Dedifferentiated amniotic fluid mesenchymal stem cell (primary cell): ENCODE results near the gene MAN2B2.
A peak's percentile ranks its signal among the peaks of the same experiment; 100 is the strongest.

ENCODE experiments used
- DNase-seq: peaks from one replicate; pipeline ENCODE4 v3.0.0-alpha.2; 2016; ENCODE audit errors: extremely low spot score

Gene MAN2B2

GRCh38 chr4:6574747-6575502 is at the start of gene MAN2B2:
MAN2B2 (plus strand) TSS chr4:6575189; CDS start chr4:6575211, 22 bp downstream.
- DNase-seq: peak; percentile 71

DNA sequence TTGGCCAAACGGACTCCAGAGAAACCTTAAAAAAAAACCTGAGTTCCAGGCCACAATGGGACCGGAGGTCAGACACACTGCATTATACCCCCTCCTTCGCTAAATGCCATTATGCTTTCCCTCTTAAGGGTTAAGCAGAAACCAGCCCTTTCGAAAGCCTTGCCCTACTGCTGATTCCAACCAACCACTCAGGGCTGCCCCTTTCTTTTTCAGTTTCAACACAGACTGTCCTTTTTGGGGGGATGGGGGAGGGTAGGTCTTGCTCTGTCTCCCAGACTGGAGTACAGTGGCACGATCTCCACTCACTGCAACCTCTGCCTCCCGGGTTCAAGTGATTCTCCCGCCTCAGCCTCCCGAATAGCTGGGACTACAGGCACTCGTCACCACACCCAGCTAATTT is 49.5 kb upstream of the MAN2B2 start:
- no peak for DNase-seq

DNA sequence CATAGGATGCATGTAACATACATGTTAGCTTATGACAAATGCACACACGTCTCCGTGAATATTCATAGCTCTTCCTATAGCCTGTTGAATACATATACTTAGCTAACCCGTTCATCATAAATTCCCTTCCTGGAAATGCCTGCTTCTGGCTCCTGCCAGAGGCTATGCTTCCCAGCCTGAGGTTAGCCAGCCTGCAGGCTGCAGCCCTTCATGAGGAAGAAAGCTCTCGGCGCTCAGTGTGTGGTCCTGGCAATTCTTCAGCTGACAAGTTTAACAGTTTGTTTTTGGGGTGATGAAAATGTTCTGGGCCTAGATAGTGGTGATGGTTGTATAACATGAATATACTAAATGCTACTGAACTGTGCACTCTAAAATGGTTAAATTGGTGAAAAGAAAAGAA is 48.8 kb upstream of the MAN2B2 start:
- no peak for DNase-seq

DNA sequence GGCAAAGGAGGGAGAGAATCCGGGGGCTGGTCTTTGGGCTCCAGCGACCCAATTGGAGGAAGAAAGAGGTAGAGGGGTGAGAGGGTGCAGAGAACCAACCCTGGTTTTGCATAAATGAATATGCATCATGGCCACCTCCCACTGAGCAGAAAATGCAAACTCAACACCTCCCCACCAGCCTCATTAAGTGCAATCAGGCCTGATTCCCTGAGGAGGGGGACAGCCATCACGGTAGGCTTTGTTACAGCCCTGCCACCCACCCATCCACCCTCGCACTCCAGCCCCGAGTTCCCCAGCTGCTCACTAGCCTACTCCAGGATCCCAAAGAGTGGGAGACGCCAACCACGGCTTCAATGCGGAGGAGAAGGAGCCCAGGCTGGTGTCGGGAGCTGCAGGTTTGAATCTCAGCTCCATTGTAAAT is 48.3 kb upstream of the MAN2B2 start:
- no peak for DNase-seq

DNA sequence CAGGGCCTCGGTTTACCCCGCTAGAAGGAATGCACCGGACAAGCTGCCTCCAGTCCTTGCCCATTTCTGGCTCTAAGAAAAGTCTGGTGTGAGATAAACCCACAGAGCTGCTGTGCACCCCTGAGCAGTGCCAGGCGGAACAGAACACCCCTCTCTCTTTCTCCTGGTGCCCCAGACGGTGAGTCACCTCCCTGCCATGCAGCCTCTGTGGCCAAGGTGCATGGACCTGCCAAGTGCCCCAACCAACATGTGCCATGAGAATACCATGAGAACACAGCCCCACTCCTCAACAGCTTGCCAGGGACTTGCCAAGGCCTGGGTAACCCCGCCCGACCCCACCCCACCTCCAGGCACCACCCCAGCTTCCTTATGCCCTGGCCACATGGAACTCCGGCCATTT is 47.7 kb upstream of the MAN2B2 start:
- no peak for DNase-seq

DNA sequence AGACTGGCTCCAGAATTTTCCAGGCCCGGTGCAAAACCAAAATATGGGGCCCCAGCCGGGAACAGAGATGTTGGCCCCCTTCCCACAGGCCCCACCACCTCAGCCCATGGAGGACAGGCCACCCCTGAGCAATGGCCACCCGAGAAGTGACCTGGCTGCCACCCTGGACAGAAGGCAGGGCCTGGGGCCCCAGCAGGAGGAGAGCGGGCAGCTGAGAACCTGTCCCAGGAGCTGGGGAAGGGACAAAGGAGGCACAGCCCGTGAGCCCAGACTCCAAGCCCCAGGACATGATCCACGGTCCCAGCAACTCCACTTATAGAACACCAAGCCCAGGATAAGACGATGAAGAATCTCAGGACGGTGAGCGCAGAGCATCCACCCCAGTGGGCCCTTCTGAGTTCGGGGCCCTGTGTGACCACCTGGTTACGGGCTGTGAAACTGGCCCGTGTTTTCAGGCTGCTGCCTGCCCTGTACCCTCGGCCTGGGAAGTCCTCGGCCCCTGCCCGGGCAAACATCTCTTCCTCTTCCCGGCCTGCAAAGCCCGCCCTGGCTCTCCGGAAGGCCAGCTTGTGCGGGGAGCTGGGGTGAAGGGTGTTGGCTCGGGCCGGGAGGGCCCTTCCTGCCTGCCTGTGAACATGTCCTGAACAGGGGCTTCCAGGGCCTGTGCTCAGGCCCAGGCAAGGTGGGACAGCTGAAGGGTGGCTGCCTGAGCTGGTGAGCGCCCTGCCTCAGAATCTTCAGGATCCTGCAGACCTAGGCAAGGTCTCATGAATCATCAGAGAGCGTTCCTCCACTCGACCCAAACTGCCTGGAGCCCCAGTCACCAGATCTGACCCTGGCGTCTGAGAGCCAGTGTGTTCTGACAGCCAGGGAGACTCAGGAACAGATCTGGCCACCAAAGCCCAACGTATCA is 47.0 kb upstream of the MAN2B2 start:
- no peak for DNase-seq

DNA sequence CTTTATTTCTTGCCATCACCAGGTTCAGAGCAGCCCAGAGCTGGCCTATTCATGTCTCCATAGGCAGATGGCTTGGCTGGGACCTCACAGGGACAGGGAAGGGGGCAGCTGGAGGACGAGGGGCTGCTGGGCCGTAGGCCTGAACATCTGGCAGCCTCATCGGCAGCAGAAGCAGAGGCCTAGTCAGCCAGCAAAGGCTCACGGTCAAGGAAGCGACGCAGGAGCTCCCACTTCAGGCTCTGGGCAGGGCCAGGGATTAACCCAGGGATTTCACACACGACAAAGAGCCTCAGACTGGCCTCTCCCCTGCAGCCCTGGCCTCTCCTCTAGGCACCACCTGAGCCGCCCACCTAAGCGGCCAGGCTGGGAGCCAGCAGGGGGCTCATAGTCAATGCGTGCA is 46.0 kb upstream of the MAN2B2 start:
- DNase-seq: no peak

GRCh38 chr4:6530301-6530700 is 44.7 kb upstream of the MAN2B2 start:
- DNase-seq: no peak

- no peak for DNase-seq
Measured at GRCh38 chr4:6530964-6531363, 44.0 kb upstream of the MAN2B2 start.

- DNase-seq: no peak
Measured at GRCh38 chr4:6532102-6532501, 42.9 kb upstream of the MAN2B2 start.

GRCh38 chr4:6532658-6533057 is 42.3 kb upstream of the MAN2B2 start:
- no peak for DNase-seq

DNA sequence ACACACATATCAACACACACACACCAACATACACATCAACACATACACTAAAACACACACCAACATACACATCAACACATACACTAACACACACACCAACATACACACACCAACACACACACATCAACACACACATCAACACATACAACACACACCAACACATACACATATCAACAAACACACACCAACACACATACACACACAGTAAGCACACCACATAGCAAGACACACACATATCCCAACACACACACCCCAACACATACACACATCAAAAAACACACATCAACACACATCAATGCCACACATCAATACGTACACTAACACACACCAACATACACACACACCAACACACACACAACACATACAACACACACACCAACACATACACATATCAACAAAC is 40.9 kb upstream of the MAN2B2 start:
- DNase-seq: no peak

DNA sequence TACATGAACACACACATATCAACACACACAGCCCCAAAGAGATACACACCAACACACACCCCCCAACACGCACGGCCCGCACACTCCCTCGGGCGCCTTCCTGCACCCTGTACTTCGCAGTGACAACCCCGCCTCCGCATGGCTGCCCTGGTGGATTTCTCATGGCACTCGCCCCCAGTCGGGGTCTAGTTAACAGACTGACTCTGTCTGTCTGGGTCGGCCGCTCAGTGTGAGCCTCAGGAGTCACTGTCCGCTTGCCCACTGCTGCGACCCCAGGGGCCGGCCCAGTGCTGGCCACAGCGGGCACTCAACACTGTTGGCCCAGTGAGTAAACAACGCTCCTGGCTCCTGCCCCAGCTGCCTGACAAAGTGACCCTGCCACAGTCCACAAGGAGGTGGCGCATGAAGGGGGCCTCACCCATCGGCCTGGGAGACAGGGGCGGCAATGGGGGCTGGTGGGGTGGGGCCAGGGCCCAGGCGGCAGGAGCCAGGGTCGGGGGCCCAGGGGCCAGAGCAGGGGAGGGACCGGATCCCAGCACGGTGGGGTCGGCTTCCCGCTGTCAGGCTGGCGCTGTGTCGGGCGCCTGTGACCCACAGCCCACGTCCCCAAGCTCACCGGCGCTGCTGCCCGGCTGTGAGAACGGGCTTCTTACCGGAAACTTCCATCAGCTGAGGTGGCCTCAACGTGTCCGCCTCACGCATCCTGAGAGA is 40.2 kb upstream of the MAN2B2 start:
- no peak for DNase-seq

GRCh38 chr4:6535329-6535692 is 39.7 kb upstream of the MAN2B2 start:
- no peak for DNase-seq

DNA sequence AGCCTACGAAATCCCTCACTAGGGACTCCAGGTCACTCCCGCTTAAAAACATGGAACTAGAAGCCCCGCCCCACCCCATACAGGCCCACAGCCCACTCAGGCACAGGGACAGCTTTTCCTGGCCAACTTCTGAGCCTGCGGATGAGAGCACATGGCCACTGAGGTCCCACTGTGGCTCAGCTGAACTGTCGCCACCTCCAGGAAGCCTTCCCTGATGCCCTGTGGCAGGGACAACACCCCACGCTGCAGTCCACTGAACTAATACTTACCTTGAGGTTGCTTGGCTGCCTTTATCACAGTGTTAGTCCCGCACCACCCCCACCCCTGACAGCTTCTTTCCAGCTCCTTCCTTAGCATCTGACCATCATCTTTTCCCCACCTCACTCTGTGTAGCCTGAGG is 39.3 kb upstream of the MAN2B2 start:
- no peak for DNase-seq

GRCh38 chr4:6538111-6538510 is 36.9 kb upstream of the MAN2B2 start:
- no peak for DNase-seq

DNA sequence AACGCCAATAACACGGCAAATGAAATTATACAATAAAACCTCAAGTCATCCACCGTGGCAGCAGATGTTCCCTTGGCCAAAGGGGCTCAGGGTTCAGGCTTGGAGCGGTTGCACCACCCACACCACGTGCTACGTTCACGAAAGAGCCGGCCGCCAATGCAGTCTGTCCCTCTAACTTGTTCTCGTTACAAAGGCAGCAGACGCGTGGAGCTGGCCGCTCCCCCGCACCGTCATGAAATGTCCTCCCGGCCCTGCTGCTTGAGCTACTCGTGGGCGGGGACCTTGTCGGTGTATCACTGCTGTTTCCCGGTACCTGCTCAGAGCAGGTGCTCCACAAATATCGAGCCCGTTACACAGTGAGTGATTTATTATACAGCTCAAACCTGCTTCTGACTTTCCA is 36.4 kb upstream of the MAN2B2 start:
- DNase-seq: no peak

GRCh38 chr4:6539009-6539764 is 35.8 kb upstream of the MAN2B2 start:
- DNase-seq: no peak

DNA sequence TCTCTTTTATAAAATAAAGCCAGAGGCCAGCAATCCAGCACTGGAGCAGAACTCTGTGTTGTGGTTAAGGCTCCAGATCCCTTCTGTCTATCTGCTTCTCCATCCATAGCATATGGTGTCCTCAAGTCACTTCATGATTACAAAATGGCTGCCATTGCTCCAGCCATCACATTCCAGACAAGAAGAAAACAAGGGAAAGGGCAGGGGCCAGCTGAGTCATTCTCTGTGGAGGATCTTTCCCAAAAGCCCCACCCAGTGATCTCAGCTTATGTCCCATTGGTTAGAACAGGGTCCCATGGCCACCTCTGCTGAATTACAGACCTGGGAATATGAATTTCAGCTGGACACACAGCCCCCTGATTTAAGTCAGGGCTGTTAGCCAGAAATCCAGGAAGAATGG is 34.1 kb upstream of the MAN2B2 start:
- DNase-seq: no peak

- DNase-seq: no peak
Measured at GRCh38 chr4:6541789-6542188, 33.2 kb upstream of the MAN2B2 start.

DNA sequence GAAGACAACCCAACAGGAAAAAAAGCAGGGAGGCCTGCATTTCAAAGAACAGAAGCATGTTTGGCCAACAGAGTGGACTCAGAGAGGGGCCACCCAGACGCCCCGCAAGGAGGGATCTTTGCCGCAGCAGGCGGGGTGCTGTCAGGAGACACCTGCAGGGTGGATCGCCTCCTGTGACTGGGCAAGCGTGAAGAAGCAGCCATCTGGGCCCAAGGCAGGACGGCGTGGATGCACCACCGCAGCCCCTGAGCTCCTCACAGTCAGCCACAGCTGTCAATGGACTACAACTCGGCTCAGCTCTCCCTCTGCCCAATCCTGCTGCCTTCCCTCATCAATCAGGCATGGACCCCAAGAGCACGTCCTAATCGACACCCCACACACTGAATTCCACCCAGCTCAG is 32.0 kb upstream of the MAN2B2 start:
- DNase-seq: no peak

DNA sequence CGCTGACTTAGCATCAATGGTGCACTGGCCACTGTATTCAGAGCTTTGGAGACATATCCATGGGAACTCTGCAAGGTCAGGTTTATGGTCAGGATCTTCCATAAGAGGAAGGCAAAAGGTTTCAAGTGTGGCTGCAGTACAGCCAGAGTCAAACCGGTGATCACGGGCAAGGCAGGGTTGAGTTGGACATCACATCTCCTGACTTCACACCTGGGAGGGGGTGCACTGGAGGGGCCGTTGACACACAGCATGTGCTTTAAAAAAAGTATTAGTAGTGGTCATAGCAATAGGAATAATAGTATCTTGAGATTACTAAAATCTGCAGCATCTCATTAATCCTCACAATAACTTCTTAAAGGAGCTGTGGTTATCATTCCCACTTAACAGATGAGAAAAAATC is 28.9 kb upstream of the MAN2B2 start:
- no peak for DNase-seq
